ENCODE results near the gene CMA1. TPM values are rescaled to one million over a fixed set of nuclear protein-coding genes. Genes with fewer than 3 reads are reported as not detected.
"Not testable (repeated sequence)": the region's sequence is repeated elsewhere in the genome, so short reads cannot be mapped to it uniquely, and the experiment has no call there.

The CMA1 gene
- total RNA-seq: under 1 TPM in 1 of 4 donors, not detected in 3; 0.76 TPM

- H3K4me1 ChIP-seq: no peaks in the 10 kb centered on the region
- TF ChIP-seq CTCF (IDR thresholded peaks at IDR 0.05 in 4 of 5, conservative IDR thresholded peaks at IDR 0.05 in 1 of 5): no peak
- TF ChIP-seq POLR2A (IDR thresholded peaks at IDR 0.05): no peak
- ATAC-seq (no peak), DNase-seq (no peak)
- no peak within 1 kb of the TSS for H3K27ac ChIP-seq
- intact Hi-C loops (cut with DNase I; ENCODE audit: low total_unique reads): no loop called here
- H3K9me3 ChIP-seq: no peaks in the 10 kb centered on the region
- no peaks in the 10 kb centered on the region for H3K36me3 ChIP-seq
- H3K4me3 ChIP-seq: no peak within 1 kb of the TSS
- H3K27me3 ChIP-seq: no peaks in the 10 kb centered on the region
- in situ Hi-C loops (cut with MboI; ENCODE audit: low sequenced_read_pairs in 4 of 4): no loop called here
Observed at GRCh38 chr14:24508155-24508840, at the start of gene CMA1. TSS of gene CMA1 (minus strand) at chr14:24508265. CDS start at chr14:24508235, 30 bp downstream.

GRCh38 chr14:24556756-24557155 lies 48.7 kb upstream of the CMA1 start:
- no peaks in the 10 kb centered on the region for H3K36me3 ChIP-seq
- no peaks in the 10 kb centered on the region for H3K4me1 ChIP-seq
- DNase-seq (no peak), ATAC-seq (no peak)
- intact Hi-C loops (cut with DNase I; ENCODE audit: low total_unique reads): no loop called here
- H3K27me3 ChIP-seq: no peaks in the 10 kb centered on the region
- in situ Hi-C loops (cut with MboI; ENCODE audit: low sequenced_read_pairs in 4 of 4): no loop called here
- H3K27ac ChIP-seq: no peak overlapping the region
- TF ChIP-seq POLR2A (IDR thresholded peaks at IDR 0.05): no peak
- TF ChIP-seq CTCF (IDR thresholded peaks at IDR 0.05 in 4 of 5, conservative IDR thresholded peaks at IDR 0.05 in 1 of 5): no peak
- no peak overlapping the region for H3K4me3 ChIP-seq
- no peaks in the 10 kb centered on the region for H3K9me3 ChIP-seq

- H3K27ac ChIP-seq; DNase-seq; H3K36me3 ChIP-seq; H3K27me3 ChIP-seq; in situ Hi-C loops (cut with MboI; ENCODE audit: low sequenced_read_pairs in 4 of 4); ATAC-seq; intact Hi-C loops (cut with DNase I; ENCODE audit: low total_unique reads); H3K9me3 ChIP-seq; H3K4me3 ChIP-seq; H3K4me1 ChIP-seq: not testable (repeated sequence)
Observed at GRCh38 chr14:24549064-24549463, 41.0 kb upstream of the CMA1 start.

GRCh38 chr14:24542346-24542936 lies 34.4 kb upstream of the CMA1 start:
- in situ Hi-C loops (cut with MboI; ENCODE audit: low sequenced_read_pairs in 4 of 4): no loop called here
- no peak for ATAC-seq
- DNase-seq: no peak
- no peaks in the 10 kb centered on the region for H3K4me1 ChIP-seq
- H3K4me3 ChIP-seq: no peak overlapping the region
- no peak overlapping the region for H3K27ac ChIP-seq
- no peaks in the 10 kb centered on the region for H3K36me3 ChIP-seq
- H3K27me3 ChIP-seq: no peaks in the 10 kb centered on the region
- intact Hi-C loops (cut with DNase I; ENCODE audit: low total_unique reads): no loop called here
- TF ChIP-seq CTCF (IDR thresholded peaks at IDR 0.05 in 4 of 5, conservative IDR thresholded peaks at IDR 0.05 in 1 of 5): no peak
- TF ChIP-seq POLR2A (IDR thresholded peaks at IDR 0.05): no peak
- H3K9me3 ChIP-seq: no peaks in the 10 kb centered on the region

- no peak overlapping the region for H3K27ac ChIP-seq
- no peak for TF ChIP-seq CTCF (IDR thresholded peaks at IDR 0.05 in 4 of 5, conservative IDR thresholded peaks at IDR 0.05 in 1 of 5)
- no peak for TF ChIP-seq POLR2A (IDR thresholded peaks at IDR 0.05)
- no peaks in the 10 kb centered on the region for H3K9me3 ChIP-seq
- ATAC-seq (no peak), DNase-seq (no peak)
- intact Hi-C loops (cut with DNase I; ENCODE audit: low total_unique reads) (no loop called here), in situ Hi-C loops (cut with MboI; ENCODE audit: low sequenced_read_pairs in 4 of 4) (no loop called here)
- no peak overlapping the region for H3K4me3 ChIP-seq
- no peaks in the 10 kb centered on the region for H3K36me3 ChIP-seq
- H3K27me3 ChIP-seq: no peaks in the 10 kb centered on the region
- no peaks in the 10 kb centered on the region for H3K4me1 ChIP-seq
Observed at GRCh38 chr14:24535737-24536136, 27.7 kb upstream of the CMA1 start.

Data from gastrocnemius medialis (tissue), 4 donors.